ENCODE measurements around the gene SNIP1.
"Not testable (repeated sequence)": the region's sequence is repeated elsewhere in the genome, so short reads cannot be mapped to it uniquely, and the experiment has no call there.

The SNIP1 gene

DNA sequence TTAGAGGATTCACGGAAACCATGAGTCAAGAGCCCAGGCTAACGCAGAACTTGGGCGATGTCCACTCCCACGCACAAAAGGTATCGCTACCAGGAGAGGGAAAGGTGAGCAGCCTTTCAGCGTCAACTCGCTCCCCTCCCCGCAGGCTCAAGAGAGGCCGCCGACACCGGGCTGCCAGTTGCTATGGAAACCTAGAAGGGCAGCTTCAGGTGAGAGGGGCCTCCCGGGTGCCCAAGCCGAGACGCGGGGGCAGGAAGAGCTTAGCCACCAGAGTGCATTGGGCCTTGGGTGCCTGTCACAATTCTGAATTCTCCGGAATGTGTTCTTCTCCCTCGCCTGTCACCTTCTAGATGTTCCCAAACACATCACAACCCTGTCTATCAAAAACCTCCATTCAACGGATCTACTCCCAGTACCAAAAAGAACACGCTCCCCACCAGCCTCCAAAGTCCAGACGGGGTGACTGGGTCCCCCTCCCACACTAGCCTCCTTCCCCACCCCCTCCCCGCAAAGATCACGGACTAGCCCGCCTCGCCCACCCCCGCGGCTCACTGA, 40.2 kb downstream of the SNIP1 start:
- peak; percentile 31 for DNase-seq (ENCODE audit: low read depth, low spot score)

DNA sequence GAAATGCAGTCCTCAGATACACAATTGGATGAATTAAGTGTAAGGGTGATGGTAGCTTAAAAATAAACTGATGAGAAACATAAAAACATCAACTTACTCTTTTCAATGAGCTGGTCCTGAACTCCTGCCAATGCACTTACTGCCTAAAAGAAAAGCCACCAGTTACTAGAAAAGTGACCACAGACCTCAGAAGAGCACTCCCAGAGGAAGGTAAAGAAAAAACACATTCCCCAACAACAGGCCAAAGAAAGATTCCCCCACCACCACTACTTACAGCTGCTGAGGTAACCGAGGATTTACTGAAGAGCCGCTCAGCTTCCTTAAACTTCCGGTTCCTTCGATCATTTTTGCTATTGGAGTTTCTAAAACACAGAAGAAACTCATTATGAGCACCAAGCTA, 44.9 kb downstream of the SNIP1 start:
- DNase-seq (ENCODE audit: low read depth, low spot score) = no peak

DNA sequence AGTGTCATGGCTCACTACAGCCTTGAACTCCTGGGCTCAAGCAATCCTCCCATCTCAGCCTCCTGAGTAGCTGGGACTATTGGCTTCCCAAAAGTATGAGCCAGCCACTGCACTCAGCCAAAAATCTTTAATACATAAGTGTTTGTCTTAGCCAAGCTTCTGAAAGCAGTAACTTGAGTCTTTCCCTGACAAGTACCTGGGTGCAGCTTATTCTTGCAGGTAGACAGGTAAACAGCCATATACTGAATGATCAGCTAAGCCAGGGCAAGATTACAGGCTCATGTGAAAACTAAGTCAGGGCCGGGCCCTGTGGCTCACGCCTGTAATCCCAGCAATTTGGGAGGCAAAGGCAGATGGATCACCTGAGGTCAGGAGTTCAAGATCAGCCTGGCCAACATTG, 47.4 kb downstream of the SNIP1 start:
- DNase-seq (ENCODE audit: low read depth, low spot score) = no peak

DNA sequence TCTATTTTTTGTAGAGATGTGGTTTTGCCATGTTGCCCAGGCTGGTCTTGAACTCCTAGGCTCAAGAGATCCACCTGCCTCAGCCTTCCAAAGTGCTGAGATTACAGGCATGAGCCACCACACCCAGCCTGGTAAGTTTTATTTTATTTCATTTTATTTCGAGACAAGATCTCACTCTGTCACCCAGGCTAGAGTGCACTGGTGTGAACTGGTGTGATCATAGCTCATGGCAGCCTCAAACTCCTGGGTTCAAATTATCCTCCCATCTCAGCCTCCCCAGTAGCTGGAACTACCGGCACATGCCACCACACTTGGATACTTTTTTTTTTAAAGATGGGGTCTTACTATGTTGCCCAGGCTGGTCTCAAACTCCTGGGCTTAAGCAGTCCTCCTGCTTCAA, 51.3 kb downstream of the SNIP1 start:
- DNase-seq (ENCODE audit: low read depth, low spot score) = not testable (repeated sequence)

DNA sequence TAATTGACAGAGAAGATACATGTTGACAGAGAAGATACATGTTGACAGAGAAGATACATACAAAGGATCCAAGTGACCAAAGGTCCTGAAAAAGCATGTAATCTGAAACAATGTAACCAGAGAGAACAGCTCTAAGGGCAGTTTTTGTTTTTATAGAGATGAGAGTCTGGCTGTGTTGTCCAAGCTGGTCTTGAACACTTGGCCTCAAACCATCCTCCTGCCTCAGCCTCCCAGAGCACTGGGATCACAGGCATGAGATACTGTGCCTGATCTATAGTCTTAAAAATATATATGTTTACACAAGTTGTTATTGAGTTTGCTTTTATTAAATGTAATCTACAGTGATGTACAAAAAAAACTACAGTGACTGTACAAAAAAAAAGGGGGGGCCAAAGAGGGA, 52.0 kb downstream of the SNIP1 start:
- no peak for DNase-seq (ENCODE audit: low read depth, low spot score)

DNA sequence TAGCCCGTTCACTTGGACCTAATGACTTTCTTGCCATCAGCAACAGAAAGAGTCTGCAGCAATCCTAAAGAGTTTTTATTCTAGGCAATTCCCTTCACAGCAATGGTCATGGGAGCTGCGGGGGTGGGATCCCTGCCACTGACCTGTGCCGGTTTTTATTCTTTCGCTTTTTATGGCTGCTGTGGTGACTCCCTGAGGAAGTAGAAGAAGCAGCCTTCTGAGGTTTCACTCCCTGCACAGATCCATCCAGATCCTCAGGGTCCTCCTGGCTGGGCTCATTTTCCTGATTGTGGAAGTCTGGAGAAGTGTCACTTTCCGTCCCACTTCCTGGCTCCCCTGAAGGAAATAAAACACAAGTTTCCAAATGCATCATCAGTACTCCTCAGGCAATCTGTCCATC, 52.4 kb downstream of the SNIP1 start:
- DNase-seq (ENCODE audit: low read depth, low spot score) = no peak

DNA sequence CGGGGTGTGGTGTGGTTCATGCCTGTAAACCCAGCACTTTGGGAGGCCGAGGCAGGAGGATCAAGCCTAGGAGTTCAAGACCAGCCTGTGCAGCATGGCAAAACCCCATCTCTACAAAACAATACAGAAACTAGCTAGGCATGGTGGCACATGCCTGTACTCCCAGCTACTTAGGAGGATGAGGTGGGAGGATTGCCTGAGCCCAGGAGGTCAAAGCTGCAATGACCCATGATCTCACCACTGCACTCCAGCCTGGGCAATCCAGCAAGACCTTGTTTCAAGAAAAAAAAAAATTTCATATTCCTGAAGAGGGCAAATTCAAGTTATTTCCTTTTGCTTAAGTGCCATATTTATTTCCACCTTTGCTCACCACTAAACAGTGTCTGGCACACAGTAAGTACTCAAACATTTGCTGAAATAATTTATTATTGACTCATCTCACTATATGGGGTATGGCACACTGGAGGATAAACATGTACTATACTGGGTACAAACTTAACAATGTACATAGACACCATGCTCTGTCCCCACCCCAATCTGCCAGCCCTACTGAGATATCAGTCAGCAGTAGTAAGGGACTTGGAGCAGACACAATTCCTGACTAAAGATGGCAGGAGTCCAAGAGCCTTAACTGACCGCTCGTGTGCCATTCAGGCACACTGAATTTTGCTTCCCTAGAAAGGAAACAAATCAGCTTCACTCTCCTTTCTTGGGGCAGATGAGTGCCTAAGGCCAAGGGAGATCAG, 55.0 kb downstream of the SNIP1 start:
- no peak for DNase-seq (ENCODE audit: low read depth, low spot score)

DNA sequence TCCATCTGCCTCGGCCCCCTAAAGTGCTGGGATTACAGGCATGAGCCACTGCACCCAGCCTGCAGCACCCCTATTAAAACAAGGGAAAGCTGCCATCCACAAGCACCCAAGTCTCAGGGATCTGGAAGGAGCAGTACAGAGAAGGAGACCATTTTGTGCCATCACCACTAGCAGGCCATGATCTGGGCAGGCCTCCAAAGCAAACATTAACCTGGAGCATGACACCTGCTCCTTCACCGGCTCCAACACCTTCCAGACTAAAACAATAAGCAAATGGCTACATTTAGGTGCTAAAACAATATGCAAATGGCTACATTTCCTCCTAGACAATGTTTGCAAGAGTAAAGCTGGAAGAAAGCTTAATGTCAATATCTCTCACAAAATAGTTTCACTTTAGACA, 56.3 kb downstream of the SNIP1 start:
- no peak for DNase-seq (ENCODE audit: low read depth, low spot score)

DNA sequence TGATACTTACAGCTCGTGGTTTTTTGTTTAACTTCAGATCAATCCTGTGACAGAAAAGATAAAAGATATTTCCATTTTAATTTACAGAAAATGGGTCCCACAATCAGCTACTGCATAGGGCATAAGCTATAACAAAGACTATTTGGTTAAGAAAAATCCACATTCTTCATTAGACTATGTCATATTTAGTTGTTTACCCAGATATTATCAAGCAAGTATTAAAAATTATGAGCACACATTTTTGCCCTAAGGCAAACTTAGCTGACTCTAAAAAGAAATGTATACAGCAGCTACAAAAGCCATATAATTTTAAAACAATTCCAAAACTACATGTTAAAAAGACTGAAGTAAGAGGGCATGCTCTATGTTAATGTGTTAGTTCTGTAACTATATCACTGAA, 58.2 kb downstream of the SNIP1 start:
- no peak for DNase-seq (ENCODE audit: low read depth, low spot score)

DNA sequence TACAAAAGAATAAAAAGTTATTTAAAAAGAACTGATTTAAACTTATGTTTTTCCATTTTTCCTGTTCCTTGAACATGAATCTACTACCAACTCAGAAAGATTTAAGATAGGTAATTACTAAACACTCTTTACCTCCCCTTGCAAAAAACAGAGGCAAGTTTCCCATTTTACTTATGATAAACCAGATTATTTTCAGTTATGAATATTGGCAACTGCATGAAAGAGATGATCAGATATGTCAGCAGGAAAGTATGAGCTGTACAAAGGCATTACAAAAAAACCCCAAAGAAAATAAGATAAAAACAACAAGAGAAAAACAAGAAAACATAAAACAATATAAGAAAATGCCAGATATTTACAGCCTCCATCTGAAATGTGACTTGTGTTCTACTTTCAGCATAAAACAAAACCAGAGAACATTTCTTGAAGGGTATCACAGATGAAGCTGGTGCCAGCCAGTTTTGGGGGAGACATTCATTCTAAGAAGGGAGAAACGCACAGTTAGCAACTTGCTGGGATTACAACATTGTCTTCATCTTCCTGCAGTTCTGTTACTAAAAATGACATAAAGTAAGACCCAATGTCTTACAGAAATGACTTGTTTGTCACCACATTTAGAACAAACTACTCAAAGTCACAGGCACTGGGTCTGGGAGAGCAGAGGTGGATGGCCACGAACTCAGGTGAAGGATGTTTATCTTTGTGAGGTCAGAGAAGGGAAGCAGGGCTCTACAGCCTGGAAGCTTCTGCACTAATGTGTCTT, 60.6 kb downstream of the SNIP1 start:
- no peak for DNase-seq (ENCODE audit: low read depth, low spot score)

DNA sequence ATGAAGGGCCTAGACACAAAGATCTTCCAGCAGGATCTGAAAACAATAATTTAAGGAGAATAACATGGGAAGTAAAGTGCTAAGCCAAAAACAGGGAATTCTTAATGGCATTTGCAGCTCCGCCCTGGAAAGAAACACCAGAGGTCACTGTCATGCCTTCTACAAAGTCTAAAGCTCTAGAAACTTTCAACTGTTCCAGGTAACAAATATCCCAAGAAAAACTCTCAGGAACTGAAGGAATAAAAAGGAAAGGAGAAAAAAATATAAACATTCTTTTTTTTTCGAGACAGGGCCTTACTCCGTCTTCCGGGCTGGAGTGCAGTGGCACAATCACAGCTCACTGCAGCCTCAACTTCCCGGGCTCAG, 66.5 kb downstream of the SNIP1 start:
- no peak for DNase-seq (ENCODE audit: low read depth, low spot score)

DNA sequence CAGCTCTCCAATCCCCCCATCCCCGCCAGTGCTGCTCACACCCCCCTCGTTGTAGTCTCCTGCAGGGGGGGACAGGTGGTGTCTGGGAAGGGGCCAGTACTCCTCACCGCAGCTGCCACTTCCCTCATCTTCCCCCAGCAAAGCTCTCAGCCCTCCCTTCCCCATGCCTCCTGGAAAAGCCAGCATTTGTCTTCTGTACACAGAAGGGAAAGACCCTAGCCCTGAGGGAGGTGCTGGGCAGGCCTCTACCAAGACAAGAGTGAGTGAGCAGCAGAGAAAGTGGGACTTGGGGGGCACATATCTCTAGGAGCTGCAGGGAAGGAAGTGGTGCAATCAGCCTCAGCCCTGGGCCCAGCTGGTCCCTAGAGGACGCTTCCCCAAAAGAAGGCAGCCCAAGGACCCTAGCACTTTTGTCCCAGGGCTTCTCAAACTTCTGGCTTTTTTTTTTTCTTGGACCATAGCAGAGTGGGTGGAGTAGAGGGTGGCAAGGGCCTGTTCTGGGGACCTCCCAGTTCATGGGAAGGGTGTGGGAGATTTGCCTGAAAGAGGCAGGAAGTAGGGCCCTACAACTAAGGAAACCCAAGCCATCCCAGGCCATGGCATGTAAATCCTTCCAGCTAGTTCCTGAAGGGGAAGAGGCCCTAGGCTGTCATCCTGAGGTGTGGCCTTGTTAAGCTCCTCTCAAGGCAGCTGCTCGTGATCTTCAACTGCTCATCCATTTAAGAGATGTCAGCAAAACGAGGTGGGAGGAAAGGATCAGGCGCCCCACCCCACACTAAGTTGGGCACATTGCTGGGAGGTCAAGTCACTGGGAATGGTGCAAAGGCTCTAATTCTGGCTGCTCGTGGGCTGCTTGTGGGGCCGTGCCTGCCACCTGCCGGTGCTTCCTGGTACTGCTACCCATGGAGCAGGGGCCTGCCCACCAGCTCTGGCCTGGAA, 67.1 kb downstream of the SNIP1 start:
- peak; percentile 57 for DNase-seq (ENCODE audit: low read depth, low spot score)

DNA sequence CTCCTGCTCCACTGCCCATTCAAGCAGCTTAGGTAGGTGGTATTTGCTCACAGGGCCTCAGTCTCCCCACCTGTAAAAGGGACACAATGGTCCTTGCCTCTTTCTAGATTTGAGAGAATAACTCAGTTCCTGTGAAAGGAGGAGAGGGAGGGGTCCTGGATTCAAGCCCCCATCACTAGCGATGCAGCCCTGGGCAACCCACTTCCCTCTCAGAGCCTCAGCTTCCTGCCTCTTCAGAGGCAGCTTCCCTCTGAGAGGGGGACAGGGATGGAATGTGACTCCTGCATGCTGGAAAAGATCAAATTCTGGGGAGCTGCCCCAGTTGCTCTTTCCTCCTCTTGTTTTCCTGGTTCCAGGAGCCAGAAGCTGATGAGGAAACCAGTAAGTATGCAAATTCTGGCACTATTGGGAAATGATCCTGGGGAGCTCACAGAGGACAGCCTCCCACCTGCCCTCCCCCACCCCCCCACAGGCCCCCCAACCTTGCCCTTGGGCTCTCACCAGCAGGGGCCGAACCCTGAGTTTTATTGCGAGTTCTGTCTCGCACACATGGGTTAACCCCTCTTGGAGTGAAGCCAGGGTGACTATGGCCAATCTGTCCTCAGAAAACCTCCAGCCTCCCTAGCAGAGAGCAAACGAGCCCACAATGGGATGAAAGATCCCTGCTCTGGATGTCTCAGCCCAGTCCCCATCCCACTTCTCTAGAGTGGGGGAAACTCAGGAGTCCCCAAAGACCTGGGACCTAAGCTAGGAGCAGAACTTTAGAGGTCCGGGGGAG, 68.0 kb downstream of the SNIP1 start:
- no peak for DNase-seq (ENCODE audit: low read depth, low spot score)

Data from activated CD4-positive, CD25-positive, alpha-beta regulatory T cell treated with anti-CD3 and anti-CD28 coated beads, Interleukin-2, amount 50 U/mL, for 16 hours (primary cell).